MM.1S (cell line): ENCODE data around the gene TRAPPC10.

Source experiments
- DNase-seq: peaks from one replicate; pipeline ENCODE4 v3.0.0-alpha.2; 2015
- H2AFZ ChIP-seq: fragments of 300-600 bp; sonication (generic); 2 replicates; pipeline ENCODE4 v1.6.0; 2016; ENCODE audit warnings: antibody characterized with exemption, low read length
- H3F3A ChIP-seq: fragments of 300-600 bp; sonication (generic); 2 replicates; pipeline ENCODE4 v1.6.1; 2016; ENCODE audit warnings: mild to moderate bottlenecking, antibody characterized with exemption, low read length, moderate library complexity, mixed read lengths; ENCODE audit not compliant: insufficient read depth
- H3K27ac ChIP-seq: fragments of 300-600 bp; sonication (generic); 2 replicates; pipeline ENCODE4 v1.5.1; 2016; ENCODE audit warnings: mild to moderate bottlenecking, low read length
- H3K27me3 ChIP-seq: fragments of 300-600 bp; sonication (generic); replicated peaks from 2 replicates; pipeline ENCODE4 v1.6.0; 2016; ENCODE audit warnings: low read length; ENCODE audit not compliant: insufficient read depth
- H3K36me3 ChIP-seq: fragments of 300-600 bp; sonication (generic); replicated peaks from 2 replicates; pipeline ENCODE4 v1.6.1; 2016; ENCODE audit warnings: mild to moderate bottlenecking, low read length, mixed read lengths; ENCODE audit not compliant: insufficient read depth
- H3K4me1 ChIP-seq: fragments of 300-600 bp; sonication (generic); 2 replicates; pipeline ENCODE4 v1.6.1; 2016; ENCODE audit warnings: low read length, mixed read lengths
- H3K4me2 ChIP-seq: fragments of 300-600 bp; sonication (generic); 2 replicates; pipeline ENCODE4 v1.6.0; 2016; ENCODE audit warnings: low read depth, low read length
- H3K4me3 ChIP-seq: fragments of 300-600 bp; sonication (generic); 2 replicates; pipeline ENCODE4 v1.5.1; 2016; ENCODE audit warnings: low read length, mixed read lengths
- H3K79me2 ChIP-seq: fragments of 300-600 bp; sonication (generic); 2 replicates; pipeline ENCODE4 v1.6.1; 2016; ENCODE audit warnings: mixed run types, low read length, mixed read lengths
- H3K9ac ChIP-seq: fragments of 300-600 bp; sonication (generic); 2 replicates; pipeline ENCODE4 v1.6.1; 2016; ENCODE audit warnings: low read length, mixed read lengths
- H3K9me2 ChIP-seq: fragments of 300-600 bp; sonication (generic); replicated peaks from 2 replicates; pipeline ENCODE4 v1.6.1; 2016; ENCODE audit warnings: mild to moderate bottlenecking, low read length, mixed read lengths; ENCODE audit not compliant: insufficient read depth
- H3K9me3 ChIP-seq: fragments of 300-600 bp; sonication (generic); replicated peaks from 2 replicates; pipeline ENCODE4 v1.6.1; 2016; ENCODE audit warnings: mild to moderate bottlenecking, low read length, mixed read lengths; ENCODE audit not compliant: insufficient read depth
- H4K20me1 ChIP-seq: fragments of 300-600 bp; sonication (generic); 2 replicates; pipeline ENCODE4 v1.6.1; 2016; ENCODE audit warnings: mild to moderate bottlenecking, low read length, moderate library complexity, mixed read lengths; ENCODE audit not compliant: insufficient read depth
- EZH2 ChIP-seq: fragments of 300-600 bp; sonication (generic); optimal IDR thresholded peaks from 2 replicates; pipeline ENCODE3; 2017; ENCODE audit warnings: low read depth, mild to moderate bottlenecking, antibody characterized with exemption, low read length, mixed read lengths
- EZH2phosphoT487 ChIP-seq: fragments of 300-600 bp; sonication (generic); IDR thresholded peaks from 2 replicates; pipeline ENCODE4 v1.6.1; 2018; ENCODE audit warnings: antibody characterized with exemption, low read length
- TF ChIP-seq, protein P1 (sequence below): fragments of 300-600 bp; sonication (generic); IDR thresholded peaks from 2 replicates; pipeline ENCODE4 v1.5.1; 2016; ENCODE audit warnings: antibody characterized with exemption, low read length, mixed read lengths

Gene TRAPPC10

GRCh38 chr21:44085491-44086321, 73.6 kb downstream of the TRAPPC10 start:
- Histone ChIP-seq H3K36me3 (peaks cover 18% of the 10 kb centered on the region), H3K9me3 (no peaks in the 10 kb centered on the region), H3K79me2 (peaks cover 11% of the 10 kb centered on the region; the same call in 1 of the 2 replicates), H3K4me1 (no peaks in the 10 kb centered on the region), H3K27ac (no peak overlapping the region), H3K4me2 (no peak overlapping the region), H4K20me1 (no peaks in the 10 kb centered on the region), H3K27me3 (no peaks in the 10 kb centered on the region), H3K9ac (no peak overlapping the region), H3F3A (no peaks in the 10 kb centered on the region), H3K4me3 (no peak overlapping the region), H3K9me2 (no peaks in the 10 kb centered on the region), H2AFZ (no peak overlapping the region)
- TF ChIP-seq EZH2phosphoT487 (no peak), EZH2 (no peak)
- TF ChIP-seq, protein P1, sequence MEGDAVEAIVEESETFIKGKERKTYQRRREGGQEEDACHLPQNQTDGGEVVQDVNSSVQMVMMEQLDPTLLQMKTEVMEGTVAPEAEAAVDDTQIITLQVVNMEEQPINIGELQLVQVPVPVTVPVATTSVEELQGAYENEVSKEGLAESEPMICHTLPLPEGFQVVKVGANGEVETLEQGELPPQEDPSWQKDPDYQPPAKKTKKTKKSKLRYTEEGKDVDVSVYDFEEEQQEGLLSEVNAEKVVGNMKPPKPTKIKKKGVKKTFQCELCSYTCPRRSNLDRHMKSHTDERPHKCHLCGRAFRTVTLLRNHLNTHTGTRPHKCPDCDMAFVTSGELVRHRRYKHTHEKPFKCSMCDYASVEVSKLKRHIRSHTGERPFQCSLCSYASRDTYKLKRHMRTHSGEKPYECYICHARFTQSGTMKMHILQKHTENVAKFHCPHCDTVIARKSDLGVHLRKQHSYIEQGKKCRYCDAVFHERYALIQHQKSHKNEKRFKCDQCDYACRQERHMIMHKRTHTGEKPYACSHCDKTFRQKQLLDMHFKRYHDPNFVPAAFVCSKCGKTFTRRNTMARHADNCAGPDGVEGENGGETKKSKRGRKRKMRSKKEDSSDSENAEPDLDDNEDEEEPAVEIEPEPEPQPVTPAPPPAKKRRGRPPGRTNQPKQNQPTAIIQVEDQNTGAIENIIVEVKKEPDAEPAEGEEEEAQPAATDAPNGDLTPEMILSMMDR, result no peak
- no peak for DNase-seq

- H3F3A ChIP-seq, result no peaks in the 10 kb centered on the region
- no peak overlapping the region for H3K4me3 ChIP-seq
- no peak overlapping the region for H2AFZ ChIP-seq
- TF ChIP-seq, protein P1, result no peak
- TF ChIP-seq EZH2, result no peak
- TF ChIP-seq EZH2phosphoT487, result no peak
- H3K79me2 ChIP-seq, result peaks cover 11% of the 10 kb centered on the region; the same call in 1 of the 2 replicates
- H3K27me3 ChIP-seq, result no peaks in the 10 kb centered on the region
- no peaks in the 10 kb centered on the region for H3K9me2 ChIP-seq
- H4K20me1 ChIP-seq, result no peaks in the 10 kb centered on the region
- H3K9ac ChIP-seq, result no peak overlapping the region
- H3K27ac ChIP-seq, result no peak overlapping the region
- H3K9me3 ChIP-seq, result no peaks in the 10 kb centered on the region
- peaks cover 18% of the 10 kb centered on the region for H3K36me3 ChIP-seq
- H3K4me1 ChIP-seq, result no peaks in the 10 kb centered on the region
- H3K4me2 ChIP-seq, result no peak overlapping the region
- no peak for DNase-seq
Measured at GRCh38 chr21:44086636-44087425, 74.7 kb downstream of the TRAPPC10 start.

GRCh38 chr21:44087426-44088400, 75.6 kb downstream of the TRAPPC10 start:
- no peak overlapping the region for H3K4me2 ChIP-seq
- H3K9me3 ChIP-seq, result no peaks in the 10 kb centered on the region
- H3K79me2 ChIP-seq, result peaks cover 11% of the 10 kb centered on the region; the same call in 1 of the 2 replicates
- H4K20me1 ChIP-seq, result no peaks in the 10 kb centered on the region
- no peaks in the 10 kb centered on the region for H3K4me1 ChIP-seq
- DNase-seq, result no peak
- H3K36me3 ChIP-seq, result peaks cover 24% of the 10 kb centered on the region
- no peak for TF ChIP-seq EZH2phosphoT487
- TF ChIP-seq, protein P1, result no peak
- TF ChIP-seq EZH2, result no peak
- no peaks in the 10 kb centered on the region for H3F3A ChIP-seq
- no peak overlapping the region for H3K9ac ChIP-seq
- no peak overlapping the region for H3K4me3 ChIP-seq
- no peaks in the 10 kb centered on the region for H3K9me2 ChIP-seq
- H3K27ac ChIP-seq, result no peak overlapping the region
- no peak overlapping the region for H2AFZ ChIP-seq
- H3K27me3 ChIP-seq, result no peaks in the 10 kb centered on the region
